Stimulated activated CD4-positive, alpha-beta T cell treated with anti-CD3 and anti-CD28 coated beads, Interleukin-1b, Interleukin-23, amount 100 ng/mL, for 48 hours (primary cell): Measurements from ENCODE around the gene PLPPR2.
"Not testable (repeated sequence)": the region's sequence is repeated elsewhere in the genome, so short reads cannot be mapped to it uniquely, and the experiment has no call there.

Experiments
- DNase-seq: peaks from one replicate; pipeline ENCODE4 v3.0.0-alpha.2; 2020

The PLPPR2 gene

GRCh38 chr19:11374433-11375142, 19.4 kb downstream of the PLPPR2 start, which contains the start of gene SWSAP1:
Gene SWSAP1 (plus strand): TSS chr19:11374666. CDS start chr19:11374681, 15 bp downstream.
- peak; percentile 97 for DNase-seq

GRCh38 chr19:11375143-11375948, 20.1 kb downstream of the PLPPR2 start:
- peak; percentile 76 for DNase-seq

GRCh38 chr19:11377237-11377636, 22.0 kb downstream of the PLPPR2 start:
- DNase-seq = no peak

- DNase-seq = no peak
Observed at GRCh38 chr19:11377756-11378155, 22.5 kb downstream of the PLPPR2 start.

GRCh38 chr19:11378319-11379189, 23.3 kb downstream of the PLPPR2 start:
- no peak for DNase-seq

GRCh38 chr19:11379269-11379845, 24.1 kb downstream of the PLPPR2 start:
- not testable (repeated sequence) for DNase-seq

- DNase-seq = no peak
Observed at GRCh38 chr19:11379857-11380350, 24.7 kb downstream of the PLPPR2 start.

- peak; percentile 97 for DNase-seq
Observed at GRCh38 chr19:11380653-11381537, 25.7 kb downstream of the PLPPR2 start.

GRCh38 chr19:11382898-11383705, 27.9 kb downstream of the PLPPR2 start:
- peak; percentile 51 for DNase-seq

GRCh38 chr19:11383706-11384048, 28.4 kb downstream of the PLPPR2 start:
- DNase-seq = no peak

- DNase-seq = no peak
Observed at GRCh38 chr19:11384778-11385129, 29.5 kb downstream of the PLPPR2 start.

GRCh38 chr19:11387162-11388034, 32.2 kb downstream of the PLPPR2 start:
- DNase-seq = no peak

- DNase-seq = no peak
Observed at GRCh38 chr19:11390359-11390758, 35.1 kb downstream of the PLPPR2 start.

GRCh38 chr19:11390933-11391680, 35.9 kb downstream of the PLPPR2 start:
- no peak for DNase-seq

- no peak for DNase-seq
Observed at GRCh38 chr19:11397089-11397610, 41.9 kb downstream of the PLPPR2 start.

GRCh38 chr19:11399667-11400066, 44.4 kb downstream of the PLPPR2 start:
- DNase-seq = no peak

GRCh38 chr19:11400798-11401197, 45.6 kb downstream of the PLPPR2 start:
- DNase-seq = no peak

- no peak for DNase-seq
Observed at GRCh38 chr19:11401808-11402543, 46.7 kb downstream of the PLPPR2 start.
